Skeletal muscle satellite cell (primary cell): ENCODE measurements around the gene ZFAND3.

Experiments used
- H3K27me3 ChIP-seq: 2 replicates; pipeline ENCODE4 v1.7.0; 2013; ENCODE audit warnings: low read length; ENCODE audit not compliant: control insufficient read depth, insufficient read depth
- H3K36me3 ChIP-seq: 2 replicates; pipeline ENCODE4 v1.7.0; 2013; ENCODE audit warnings: mild to moderate bottlenecking, control low read depth, low read length; ENCODE audit not compliant: insufficient read depth
- H3K4me1 ChIP-seq: 2 replicates; pipeline ENCODE4 v1.7.0; 2013; ENCODE audit warnings: low read length; ENCODE audit not compliant: control insufficient read depth, insufficient read depth
- H3K4me2 ChIP-seq: 2 replicates; pipeline ENCODE4 v1.7.0; 2013; ENCODE audit warnings: mild to moderate bottlenecking, low read length
- H3K4me3 ChIP-seq: 2 replicates; pipeline ENCODE4 v1.7.0; 2013; ENCODE audit warnings: low read length
- H3K9ac ChIP-seq: 2 replicates; pipeline ENCODE4 v1.7.0; 2013; ENCODE audit warnings: mild to moderate bottlenecking, low read depth, low read length, moderate library complexity
- H3K9me3 ChIP-seq: replicated peaks from 2 replicates; pipeline ENCODE4 v1.7.0; 2013; ENCODE audit warnings: mild to moderate bottlenecking, control low read depth, low read length

ZFAND3 gene

GRCh38 chr6:37858363-37858762 is 38.8 kb downstream of the ZFAND3 start:
- H3K4me3 ChIP-seq: no peak overlapping the region

GRCh38 chr6:37860226-37860839 is 40.8 kb downstream of the ZFAND3 start:
- H3K9ac ChIP-seq: no peak overlapping the region
- no peaks in the 10 kb centered on the region for H3K27me3 ChIP-seq
- H3K4me2 ChIP-seq: no peak overlapping the region
- H3K4me1 ChIP-seq: peaks cover 15% of the 10 kb centered on the region
- no peak overlapping the region for H3K4me3 ChIP-seq
- H3K36me3 ChIP-seq: no peaks in the 10 kb centered on the region
- no peaks in the 10 kb centered on the region for H3K9me3 ChIP-seq

More at GRCh38 chr6:37858363-37858762, 38.8 kb downstream of the ZFAND3 start:
- H3K4me2 ChIP-seq: no peak overlapping the region
- H3K36me3 ChIP-seq: no peaks in the 10 kb centered on the region
- no peaks in the 10 kb centered on the region for H3K9me3 ChIP-seq
- H3K27me3 ChIP-seq: no peaks in the 10 kb centered on the region
- no peak overlapping the region for H3K9ac ChIP-seq
- H3K4me1 ChIP-seq: peaks cover 11% of the 10 kb centered on the region

- H3K27me3 ChIP-seq: no peaks in the 10 kb centered on the region
- H3K4me3 ChIP-seq: no peak overlapping the region
These were observed 41.9 kb downstream of the ZFAND3 start for GRCh38 chr6:37861452-37861851.

GRCh38 chr6:37862430-37862829 is 42.9 kb downstream of the ZFAND3 start:
- Histone ChIP-seq H3K4me2 (no peak overlapping the region), H3K9ac (no peak overlapping the region), H3K9me3 (no peaks in the 10 kb centered on the region), H3K4me1 (peaks cover 26% of the 10 kb centered on the region), H3K27me3 (no peaks in the 10 kb centered on the region), H3K36me3 (no peaks in the 10 kb centered on the region), H3K4me3 (no peak overlapping the region)

More at GRCh38 chr6:37861452-37861851, 41.9 kb downstream of the ZFAND3 start:
- Histone ChIP-seq H3K4me1 (peaks cover 16% of the 10 kb centered on the region), H3K36me3 (no peaks in the 10 kb centered on the region), H3K9ac (no peak overlapping the region), H3K4me2 (no peak overlapping the region), H3K9me3 (no peaks in the 10 kb centered on the region)

DNA sequence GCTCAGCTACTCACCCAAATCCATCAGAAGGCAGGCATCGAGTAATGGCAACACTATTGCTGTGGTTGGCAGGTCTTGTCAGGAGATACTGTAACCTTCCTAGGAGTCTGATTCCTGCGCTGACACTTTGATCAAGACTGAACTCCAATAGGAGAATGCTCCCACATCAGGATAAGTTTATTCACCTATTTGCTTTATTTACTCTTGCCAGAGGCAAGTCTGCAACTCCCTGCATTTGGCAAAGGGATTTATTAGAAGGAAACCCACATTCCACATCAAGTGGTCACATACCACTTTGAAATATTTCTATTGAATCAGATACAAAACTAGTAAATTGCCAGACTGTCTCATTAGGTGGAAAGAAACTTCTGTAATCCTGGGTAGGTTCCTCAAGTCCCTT is 43.5 kb downstream of the ZFAND3 start:
- Histone ChIP-seq H3K36me3 (no peaks in the 10 kb centered on the region), H3K4me3 (no peak overlapping the region), H3K4me2 (no peak overlapping the region), H3K9me3 (no peaks in the 10 kb centered on the region), H3K9ac (no peak overlapping the region), H3K4me1 (peaks cover 32% of the 10 kb centered on the region), H3K27me3 (no peaks in the 10 kb centered on the region)

GRCh38 chr6:37864250-37864649 is 44.7 kb downstream of the ZFAND3 start:
- Histone ChIP-seq H3K9ac (no peak overlapping the region), H3K4me1 (peaks cover 44% of the 10 kb centered on the region), H3K36me3 (no peaks in the 10 kb centered on the region), H3K4me2 (no peak overlapping the region), H3K27me3 (no peaks in the 10 kb centered on the region), H3K9me3 (no peaks in the 10 kb centered on the region), H3K4me3 (no peak overlapping the region)

GRCh38 chr6:37865504-37865903 is 46.0 kb downstream of the ZFAND3 start:
- Histone ChIP-seq H3K9ac (no peak overlapping the region), H3K9me3 (no peaks in the 10 kb centered on the region), H3K27me3 (no peaks in the 10 kb centered on the region), H3K36me3 (no peaks in the 10 kb centered on the region), H3K4me3 (no peak overlapping the region), H3K4me1 (peaks cover 44% of the 10 kb centered on the region), H3K4me2 (no peak overlapping the region)

DNA sequence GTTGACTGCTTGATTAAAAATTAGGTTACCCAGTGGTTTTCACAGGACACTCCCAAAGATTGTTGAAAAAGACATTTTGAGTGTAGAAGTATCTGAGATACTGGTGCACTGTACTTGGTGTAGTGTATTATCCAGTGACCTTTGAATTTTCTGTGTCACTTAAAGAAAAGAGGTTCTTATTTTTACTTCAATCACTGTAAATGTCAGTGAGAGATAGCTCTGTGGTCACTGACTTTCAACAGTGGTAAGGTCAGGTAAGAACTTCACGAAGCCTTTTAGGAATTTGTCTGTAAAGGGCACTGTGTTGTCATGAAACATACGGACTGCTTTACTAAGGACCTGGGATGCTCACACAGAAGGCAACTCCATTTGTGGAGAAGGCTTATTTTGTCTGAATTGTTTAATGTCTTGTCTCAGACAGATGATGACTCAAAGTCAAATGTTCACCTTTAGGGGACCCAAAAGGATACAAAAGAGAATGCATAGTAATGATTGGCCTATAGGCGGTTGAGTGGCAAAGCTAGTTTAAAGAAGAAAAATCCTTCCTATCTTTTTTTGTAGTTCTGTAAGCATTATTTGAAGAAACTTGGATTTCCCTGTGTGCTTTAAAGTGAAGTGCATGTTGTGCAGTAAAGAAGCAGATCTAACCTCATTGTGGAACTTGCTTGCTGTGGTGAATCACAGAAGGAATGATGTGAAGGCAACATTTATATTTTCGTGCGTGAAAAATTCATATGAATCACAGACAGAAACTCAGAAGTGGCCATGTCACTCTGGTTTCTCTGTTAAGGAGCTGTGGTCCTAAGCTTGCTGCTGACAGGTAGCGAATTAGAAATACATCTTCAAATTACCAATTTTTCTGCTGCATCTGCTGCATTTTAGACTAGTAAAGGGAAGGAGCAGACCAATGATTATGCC is 47.3 kb downstream of the ZFAND3 start:
- no peaks in the 10 kb centered on the region for H3K36me3 ChIP-seq
- no peak overlapping the region for H3K4me2 ChIP-seq
- H3K4me3 ChIP-seq: no peak overlapping the region
- H3K9me3 ChIP-seq: no peaks in the 10 kb centered on the region
- no peak overlapping the region for H3K9ac ChIP-seq
- H3K4me1 ChIP-seq: peaks cover 44% of the 10 kb centered on the region
- H3K27me3 ChIP-seq: no peaks in the 10 kb centered on the region

DNA sequence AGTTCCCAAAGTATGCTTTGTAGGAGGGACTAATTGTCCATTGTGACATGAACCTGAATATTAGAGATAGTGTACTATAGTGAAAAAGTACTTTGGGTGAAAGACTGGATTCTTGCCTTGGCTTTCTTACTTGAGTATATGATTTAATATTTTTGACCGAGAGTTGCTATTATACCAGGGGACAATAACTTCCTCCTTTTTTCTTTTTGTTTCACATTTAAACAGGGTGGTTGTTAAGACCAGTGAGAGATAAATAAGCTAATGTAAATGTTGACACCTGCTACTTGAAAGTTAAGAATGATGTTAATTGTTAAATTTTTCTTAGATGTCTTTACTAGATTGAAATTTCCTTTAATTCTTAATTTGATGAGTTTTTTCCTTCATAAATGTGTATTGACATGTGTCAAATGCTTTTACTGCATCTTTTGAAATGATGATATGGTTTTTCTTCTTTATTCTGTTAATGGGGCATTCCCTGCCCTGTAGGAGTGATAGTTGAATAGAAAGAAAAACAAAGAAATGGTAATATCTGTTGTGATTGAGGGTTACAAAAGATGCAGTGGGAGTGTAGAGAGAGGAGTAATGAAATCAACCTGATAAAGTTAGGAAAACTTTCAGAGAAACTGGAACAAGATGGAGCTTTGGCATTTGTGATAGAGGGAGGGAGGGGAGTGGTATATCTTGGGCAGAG is 48.4 kb downstream of the ZFAND3 start:
- Histone ChIP-seq H3K27me3 (no peaks in the 10 kb centered on the region), H3K36me3 (no peaks in the 10 kb centered on the region), H3K4me2 (peak overlapping the region; percentile 37), H3K4me3 (no peak overlapping the region), H3K9me3 (no peaks in the 10 kb centered on the region), H3K9ac (no peak overlapping the region), H3K4me1 (peaks cover 37% of the 10 kb centered on the region)

GRCh38 chr6:37868447-37868825 is 48.9 kb downstream of the ZFAND3 start:
- no peaks in the 10 kb centered on the region for H3K27me3 ChIP-seq
- H3K9ac ChIP-seq: no peak overlapping the region
- H3K4me2 ChIP-seq: peak overlapping the region; percentile 37
- peaks cover 33% of the 10 kb centered on the region for H3K4me1 ChIP-seq
- H3K4me3 ChIP-seq: no peak overlapping the region
- H3K36me3 ChIP-seq: no peaks in the 10 kb centered on the region
- no peaks in the 10 kb centered on the region for H3K9me3 ChIP-seq

GRCh38 chr6:37871616-37872372 is 52.3 kb downstream of the ZFAND3 start:
- Histone ChIP-seq H3K9me3 (no peaks in the 10 kb centered on the region), H3K27me3 (no peaks in the 10 kb centered on the region), H3K36me3 (no peaks in the 10 kb centered on the region), H3K4me3 (no peak overlapping the region), H3K4me1 (peaks cover 25% of the 10 kb centered on the region), H3K4me2 (no peak overlapping the region), H3K9ac (no peak overlapping the region)
